NK-92 (cell line): ENCODE measurements around the gene MAD1L1.

Experiments
- DNase-seq: peaks from one replicate; lab custom pipeline; 2025; ENCODE audit not compliant: unreplicated experiment; lab: John Stamatoyannopoulos, UW

MAD1L1 gene

GRCh38 chr7:1964211-1964912, 268.4 kb downstream of the MAD1L1 start:
- DNase-seq = no peak

- DNase-seq = no peak
Observed at GRCh38 chr7:1963575-1963974, 269.2 kb downstream of the MAD1L1 start.

GRCh38 chr7:1961701-1962276, 271.0 kb downstream of the MAD1L1 start:
- DNase-seq = no peak

GRCh38 chr7:1959305-1959704, 273.4 kb downstream of the MAD1L1 start:
- DNase-seq = no peak

GRCh38 chr7:1957471-1958225, 275.1 kb downstream of the MAD1L1 start:
- no peak for DNase-seq

- no peak for DNase-seq
Observed at GRCh38 chr7:1956611-1957470, 275.9 kb downstream of the MAD1L1 start.

- no peak for DNase-seq
Observed at GRCh38 chr7:1956141-1956540, 276.6 kb downstream of the MAD1L1 start.

GRCh38 chr7:1954366-1955004, 278.3 kb downstream of the MAD1L1 start:
- DNase-seq = no peak

- DNase-seq = no peak
Observed at GRCh38 chr7:1953199-1954190, 279.2 kb downstream of the MAD1L1 start.

GRCh38 chr7:1952781-1953180, 280.0 kb downstream of the MAD1L1 start:
- no peak for DNase-seq

- no peak for DNase-seq
Observed at GRCh38 chr7:1952169-1952760, 280.5 kb downstream of the MAD1L1 start.

GRCh38 chr7:1951600-1951999, 281.1 kb downstream of the MAD1L1 start:
- DNase-seq = no peak

- no peak for DNase-seq
Observed at GRCh38 chr7:1951159-1951536, 281.6 kb downstream of the MAD1L1 start.

GRCh38 chr7:1950452-1951158, 282.1 kb downstream of the MAD1L1 start:
- no peak for DNase-seq

- no peak for DNase-seq
Observed at GRCh38 chr7:1950066-1950451, 282.7 kb downstream of the MAD1L1 start.

- no peak for DNase-seq
Observed at GRCh38 chr7:1949681-1950055, 283.1 kb downstream of the MAD1L1 start.

- DNase-seq = no peak
Observed at GRCh38 chr7:1948887-1949680, 283.7 kb downstream of the MAD1L1 start.

- no peak for DNase-seq
Observed at GRCh38 chr7:1948301-1948796, 284.4 kb downstream of the MAD1L1 start.
